Body of pancreas (tissue), 4 donors: Measurements from ENCODE around the gene OR56A3. TPM values are rescaled to one million over a fixed set of nuclear protein-coding genes. Genes with fewer than 3 reads are reported as not detected.

Source experiments
- ATAC-seq: fragments of 150-250 bp; one replicate; pipeline ENCODE4 v1.9.1; 2016
- DNase-seq, 4 donors: peaks; one replicate each; pipeline ENCODE4 v3.0.0-alpha.2; 2019
- H3K27ac ChIP-seq, 4 donors: fragments of 200-600 bp; sonication (generic); 1 replicate in 3 of 4; 2 replicates in 1 of 4; pipeline versions ENCODE4 v1.5.1 to v1.6.1; 2016 to 2019; ENCODE audit warnings: mild to moderate bottlenecking in 1 of 4, mixed read lengths in 1 of 4, moderate library complexity in 1 of 4
- H3K27me3 ChIP-seq, 2 donors: fragments of 200-600 bp; sonication (generic); one replicate each; pipeline ENCODE4 v1.6.0; 2016; ENCODE audit warnings: mild to moderate bottlenecking in 1 of 2
- H3K36me3 ChIP-seq, 2 donors: fragments of 200-600 bp; sonication (generic); replicated peaks in 1 of 2; 2 replicates each; pipeline ENCODE4 v1.5.1; 2016; ENCODE audit warnings: low read depth in 2 of 2; ENCODE audit not compliant: insufficient read depth in 1 of 2
- H3K4me1 ChIP-seq: fragments of 200-600 bp; sonication (generic); one replicate; pipeline ENCODE4 v1.6.0; 2016
- H3K4me3 ChIP-seq, 2 donors: fragments of 200-600 bp; sonication (generic); 1 replicate in 1 of 2; 2 replicates in 1 of 2; pipeline ENCODE4 v1.5.1; 2016 to 2019
- H3K9me3 ChIP-seq, 3 donors: fragments of 200-600 bp; sonication (generic); 1 replicate in 2 of 3; 2 replicates in 1 of 3; pipeline ENCODE4 v1.5.1; 2016
- CTCF ChIP-seq, 7 experiments: fragments of 450-650 bp in 4 of 7; fragments of 200-600 bp in 3 of 7; sonication (generic) in 3 of 7; IDR thresholded peaks; one replicate each; pipeline ENCODE4 v1.5.1; 2016 to 2019; ENCODE audit warnings: antibody characterized with exemption in 7 of 7
- POLR2A ChIP-seq, 3 donors: fragments of 450-650 bp; IDR thresholded peaks; one replicate each; pipeline ENCODE4 v1.6.1; 2016; ENCODE audit warnings: antibody characterized with exemption in 3 of 3, mild to moderate bottlenecking in 2 of 3
- WGBS, 2 donors: methylation state at CpG; one replicate each; pipeline ENCODE4 v1.1.5; 2017; 5-methylcytosine and 5-hydroxymethylcytosine counted together
- intact Hi-C: fragments of 100-400 bp; cut with DNase I; formaldehyde crosslinking; loops from one replicate; pipeline ENCODE4 v1.15.1; 2023
- total RNA-seq, 2 donors: library from RNA; depleted of rRNA; stranded (reverse); fragments of >200 nt; gene quantifications; one replicate each; pipeline ENCODE4 v1.1.0, GENCODE V29; 2016

OR56A3 gene
- total RNA-seq, 2 donors from 2014 or later, result not detected

DNA sequence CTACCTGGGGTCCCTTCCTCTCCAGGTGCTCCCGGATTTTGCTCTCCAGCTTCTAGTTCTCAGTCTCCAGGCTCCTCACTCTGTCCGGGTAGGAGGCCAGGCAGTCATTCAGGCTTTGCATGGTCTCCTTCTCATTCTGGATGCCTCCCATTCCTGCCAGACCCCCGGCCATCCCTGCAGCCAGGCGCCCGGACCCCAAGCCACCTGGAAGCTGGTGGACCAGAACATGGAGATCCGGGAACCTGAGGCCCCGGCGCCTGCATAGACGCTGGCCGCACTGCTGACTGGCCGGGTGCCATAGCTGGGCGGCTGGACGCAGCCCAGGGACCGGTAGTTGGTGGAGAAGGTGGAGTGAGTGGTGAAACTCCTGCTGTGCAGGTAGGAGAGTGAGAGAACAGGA lies 52.7 kb downstream of the OR56A3 start:
- H3K36me3 ChIP-seq, result no peaks in the 10 kb centered on the region
- DNase-seq, result no peak

More for the DNA sequence above, 52.7 kb downstream of the OR56A3 start:
- no peak overlapping the region for H3K27ac ChIP-seq
- no peaks in the 10 kb centered on the region for H3K27me3 ChIP-seq
- intact Hi-C loops, result no loop called here
- H3K4me1 ChIP-seq, result no peaks in the 10 kb centered on the region
- TF ChIP-seq CTCF (IDR thresholded peaks at IDR 0.05) (no peak), POLR2A (IDR thresholded peaks at IDR 0.05) (no peak)
- H3K9me3 ChIP-seq, result no peaks in the 10 kb centered on the region
- WGBS, 2 donors, result 78 to 92% methylated on average over 11 to 14 of the region's 14 CpGs
- H3K4me3 ChIP-seq, result no peak overlapping the region
- no peak for ATAC-seq

Other genes with a start within 250 kb of the OR56A3 start
- gene OR56B1, start 205.8 kb upstream of the OR56A3 start, total RNA-seq, result not detected
- not detected for gene OR52N4, start 188.0 kb upstream of the OR56A3 start, total RNA-seq
- not detected for gene OR52N5, start 158.9 kb upstream of the OR56A3 start, total RNA-seq
- not detected for gene OR52N1, start 151.0 kb upstream of the OR56A3 start, total RNA-seq
- gene OR52N2, start 133.3 kb upstream of the OR56A3 start, total RNA-seq, result not detected
- gene OR52E6, start 100.4 kb upstream of the OR56A3 start, total RNA-seq, result not detected
- gene OR52E8, start 84.6 kb upstream of the OR56A3 start, total RNA-seq, result not detected
- not detected for gene OR52E4, start 61.6 kb upstream of the OR56A3 start, total RNA-seq
- not detected for gene OR52E5, start 49.0 kb upstream of the OR56A3 start, total RNA-seq
- not detected for gene OR56A5, start 26.2 kb downstream of the OR56A3 start, total RNA-seq
- not detected for gene OR52L1, start 44.7 kb downstream of the OR56A3 start, total RNA-seq
- gene OR56A4, start 64.7 kb downstream of the OR56A3 start, total RNA-seq, result not detected
- gene OR56A1, start 88.5 kb downstream of the OR56A3 start, total RNA-seq, result not detected
- not detected for gene OR56B4, start 165.4 kb downstream of the OR56A3 start, total RNA-seq
- not detected for gene OR52B2, start 228.1 kb downstream of the OR56A3 start, total RNA-seq